HL-60/S4 treated with retinoic acid at 250 ng/mL for 4 days and 3 days (cell line): ENCODE data around the gene IER5L.

Source experiments
- in situ Hi-C: fragments of 300-500 bp; cut with MboI; formaldehyde crosslinking; loops from 2 replicates; pipeline ENCODE4 v1.7.0; 2022; ENCODE audit warnings: low sequenced_read_pairs

IER5L gene

GRCh38 chr9:129182122-129182521 is 4.1 kb upstream of the IER5L start:
- in situ Hi-C loops, result loop anchor here (5.0 kb wide), 1 partner anchor 360 kb away; no protein-coding TSS in a partner anchor

- in situ Hi-C loops, result loop anchor here (5.0 kb wide), 1 partner anchor 361 kb away; no protein-coding TSS in a partner anchor
Observed at GRCh38 chr9:129181246-129181645, 3.2 kb upstream of the IER5L start.

- in situ Hi-C loops, result no loop called here
Observed at GRCh38 chr9:129178568-129179382, 714 bp upstream of the IER5L start.

- in situ Hi-C loops, result no loop called here
Observed at GRCh38 chr9:129177443-129177790, 644 bp downstream of the IER5L start.

GRCh38 chr9:129176701-129177442 is 1.2 kb downstream of the IER5L start:
- in situ Hi-C loops, result no loop called here

- in situ Hi-C loops, result no loop called here
Observed at GRCh38 chr9:129175825-129176633, 2.0 kb downstream of the IER5L start.

GRCh38 chr9:129175515-129175824 is 2.6 kb downstream of the IER5L start:
- in situ Hi-C loops, result no loop called here

GRCh38 chr9:129174724-129175514 is 3.1 kb downstream of the IER5L start:
- in situ Hi-C loops, result no loop called here

GRCh38 chr9:129174102-129174723 is 3.8 kb downstream of the IER5L start:
- in situ Hi-C loops, result no loop called here

- in situ Hi-C loops, result no loop called here
Observed at GRCh38 chr9:129173296-129174101, 4.6 kb downstream of the IER5L start.

GRCh38 chr9:129172816-129173215 is 5.2 kb downstream of the IER5L start:
- in situ Hi-C loops, result no loop called here

- in situ Hi-C loops, result no loop called here
Observed at GRCh38 chr9:129171993-129172751, 5.9 kb downstream of the IER5L start.

GRCh38 chr9:129170229-129170628 is 7.8 kb downstream of the IER5L start:
- in situ Hi-C loops, result no loop called here

- in situ Hi-C loops, result loop anchor here (10.0 kb wide), 1 partner anchor 438 kb away; no protein-coding TSS in a partner anchor
Observed at GRCh38 chr9:129166623-129167557, 11.2 kb downstream of the IER5L start.

- in situ Hi-C loops, result loop anchor here (10.0 kb wide), 1 partner anchor 440 kb away; no protein-coding TSS in a partner anchor
Observed at GRCh38 chr9:129165198-129165597, 12.9 kb downstream of the IER5L start.

- in situ Hi-C loops, result loop anchor here (10.0 kb wide), 1 partner anchor 440 kb away; no protein-coding TSS in a partner anchor
Observed at GRCh38 chr9:129164246-129164930, 13.7 kb downstream of the IER5L start.

GRCh38 chr9:129163753-129164152 is 14.3 kb downstream of the IER5L start:
- in situ Hi-C loops, result loop anchor here (10.0 kb wide), 1 partner anchor 441 kb away; no protein-coding TSS in a partner anchor
